HEK293T (cell line): ENCODE measurements around the gene GALNS.

Experiments
- BHLHE40 ChIP-seq: fragments of 450-650 bp; IDR thresholded peaks from 2 replicates; pipeline ENCODE4 v1.6.1; 2016; ENCODE audit warnings: mild to moderate bottlenecking, moderate library complexity, borderline replicate concordance
- LEF1 ChIP-seq: fragments of 450-650 bp; IDR thresholded peaks from 2 replicates; pipeline ENCODE4 v1.6.1; 2017; ENCODE audit warnings: mild to moderate bottlenecking, borderline replicate concordance
- SP1 ChIP-seq: fragments of 450-650 bp; IDR thresholded peaks from 2 replicates; pipeline ENCODE4 v1.6.1; 2017

DNA sequence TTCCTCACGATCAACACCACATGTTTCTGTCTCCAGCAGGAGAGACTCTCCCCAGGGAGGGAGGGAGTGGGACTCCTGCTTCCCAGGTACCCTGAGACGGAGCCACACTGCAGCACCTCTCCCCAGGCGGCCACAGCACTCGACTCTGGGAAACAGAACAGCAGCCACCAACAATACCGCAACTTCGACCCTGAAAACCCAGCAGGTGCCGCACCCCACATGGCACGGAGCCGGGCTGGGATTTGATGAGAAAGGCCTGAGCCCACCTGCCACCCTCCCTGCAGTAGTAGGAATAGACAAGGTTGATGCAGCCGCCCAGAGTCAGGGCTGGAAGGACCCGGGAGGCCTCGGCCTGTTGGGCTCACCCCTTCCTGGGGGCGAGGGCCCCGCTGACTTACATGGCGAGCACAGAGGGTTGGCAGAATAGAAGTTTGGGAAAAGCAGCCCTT, 14.4 kb downstream of the GALNS start:
- TF ChIP-seq SP1 = no peak
- no peak for TF ChIP-seq LEF1
- TF ChIP-seq BHLHE40 = no peak
